AG04449 (cell line): ENCODE results near the gene TBXA2R.

Experiments used
- CTCF ChIA-PET: fragments of 350-600 bp; formaldehyde crosslinking; extraction: SDS; loops from one replicate; lab custom pipeline; 2021; ENCODE audit warnings: antibody characterized with exemption; lab: Yijun Ruan, JAX
- POLR2A ChIA-PET: fragments of 400-600, 350-600 bp; formaldehyde crosslinking; extraction: SDS; loops from one replicate; lab custom pipeline; 2020; ENCODE audit warnings: antibody characterized with exemption, inconsistent platforms; lab: Yijun Ruan, JAX
- DNase-seq: peaks from one replicate; pipeline ENCODE4 v3.0.0-alpha.2; 2010; ENCODE audit warnings: low read depth, low spot score
- H3K4me3 ChIP-seq: 2 replicates; pipeline ENCODE4 v1.5.1; 2011; ENCODE audit warnings: low read depth, mild to moderate bottlenecking, control low read depth, low read length
- TF ChIP-seq, protein P1 (sequence below): IDR thresholded peaks from one replicate; pipeline ENCODE4 v1.5.1; 2011; ENCODE audit warnings: mild to moderate bottlenecking, moderate library complexity, low read length, control low read depth, inconsistent platforms; ENCODE audit not compliant: insufficient read depth; ENCODE audit errors: missing control alignments

Gene TBXA2R

DNA sequence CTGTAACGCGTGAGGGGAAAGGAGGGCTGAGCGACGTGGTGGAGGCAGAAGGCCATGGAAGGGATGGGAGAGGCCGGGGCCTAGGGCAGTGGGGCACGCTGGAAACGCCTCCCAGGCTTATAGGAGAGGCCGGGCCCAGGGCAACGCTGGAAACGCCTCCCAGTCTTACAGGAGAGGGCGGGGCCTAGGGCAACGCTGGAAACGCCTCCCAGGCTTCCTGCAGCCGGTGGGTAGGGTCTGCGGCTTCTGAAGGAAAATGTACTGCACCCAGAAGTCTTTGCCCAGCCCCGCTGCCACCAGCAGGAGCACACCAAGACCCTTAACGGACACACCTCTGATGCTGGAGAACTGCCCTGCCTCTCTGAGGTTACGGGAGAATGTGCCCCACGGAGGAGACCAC lies 10.8 kb upstream of the TBXA2R start:
- DNase-seq, result no peak
- CTCF ChIA-PET, result interaction anchor here (1.0 to 7.1 kb wide), 6 partner anchors 8 to 72 kb away, joined by 3 to 54 read pairs (median 5); partner anchors contain the start of gene GIPC3

GRCh38 chr19:3615524-3616135 lies 9.0 kb upstream of the TBXA2R start:
- POLR2A ChIA-PET, result interaction anchor here (0.6 kb wide), 1 partner anchor 22 kb away, joined by 3 read pairs; no protein-coding TSS in a partner anchor
- no peak overlapping the region for H3K4me3 ChIP-seq
- TF ChIP-seq, protein P1, sequence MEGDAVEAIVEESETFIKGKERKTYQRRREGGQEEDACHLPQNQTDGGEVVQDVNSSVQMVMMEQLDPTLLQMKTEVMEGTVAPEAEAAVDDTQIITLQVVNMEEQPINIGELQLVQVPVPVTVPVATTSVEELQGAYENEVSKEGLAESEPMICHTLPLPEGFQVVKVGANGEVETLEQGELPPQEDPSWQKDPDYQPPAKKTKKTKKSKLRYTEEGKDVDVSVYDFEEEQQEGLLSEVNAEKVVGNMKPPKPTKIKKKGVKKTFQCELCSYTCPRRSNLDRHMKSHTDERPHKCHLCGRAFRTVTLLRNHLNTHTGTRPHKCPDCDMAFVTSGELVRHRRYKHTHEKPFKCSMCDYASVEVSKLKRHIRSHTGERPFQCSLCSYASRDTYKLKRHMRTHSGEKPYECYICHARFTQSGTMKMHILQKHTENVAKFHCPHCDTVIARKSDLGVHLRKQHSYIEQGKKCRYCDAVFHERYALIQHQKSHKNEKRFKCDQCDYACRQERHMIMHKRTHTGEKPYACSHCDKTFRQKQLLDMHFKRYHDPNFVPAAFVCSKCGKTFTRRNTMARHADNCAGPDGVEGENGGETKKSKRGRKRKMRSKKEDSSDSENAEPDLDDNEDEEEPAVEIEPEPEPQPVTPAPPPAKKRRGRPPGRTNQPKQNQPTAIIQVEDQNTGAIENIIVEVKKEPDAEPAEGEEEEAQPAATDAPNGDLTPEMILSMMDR, result no peak
- no peak for DNase-seq
- CTCF ChIA-PET, result interaction anchor here (1.1 to 7.1 kb wide), 3 partner anchors 7 to 70 kb away, joined by 3 to 54 read pairs (median 37); no protein-coding TSS in a partner anchor

More for the DNA sequence above, 10.8 kb upstream of the TBXA2R start:
- POLR2A ChIA-PET, result no interaction called here
- TF ChIP-seq, protein P1, result no peak
- H3K4me3 ChIP-seq, result no peak overlapping the region

- CTCF ChIA-PET, result no interaction called here
- no peak for DNase-seq
- TF ChIP-seq, protein P1, result no peak
- no peak overlapping the region for H3K4me3 ChIP-seq
- POLR2A ChIA-PET, result no interaction called here
These were observed 8.3 kb upstream of the TBXA2R start for GRCh38 chr19:3614858-3615505.

- ChIA-PET CTCF (no interaction called here), POLR2A (interaction anchor here (0.7 kb wide), 1 partner anchor 23 kb away, joined by 3 read pairs; no protein-coding TSS in a partner anchor)
- no peak overlapping the region for H3K4me3 ChIP-seq
- DNase-seq, result no peak
- TF ChIP-seq, protein P1, result no peak
These were observed 7.4 kb upstream of the TBXA2R start for GRCh38 chr19:3613818-3614661.

DNA sequence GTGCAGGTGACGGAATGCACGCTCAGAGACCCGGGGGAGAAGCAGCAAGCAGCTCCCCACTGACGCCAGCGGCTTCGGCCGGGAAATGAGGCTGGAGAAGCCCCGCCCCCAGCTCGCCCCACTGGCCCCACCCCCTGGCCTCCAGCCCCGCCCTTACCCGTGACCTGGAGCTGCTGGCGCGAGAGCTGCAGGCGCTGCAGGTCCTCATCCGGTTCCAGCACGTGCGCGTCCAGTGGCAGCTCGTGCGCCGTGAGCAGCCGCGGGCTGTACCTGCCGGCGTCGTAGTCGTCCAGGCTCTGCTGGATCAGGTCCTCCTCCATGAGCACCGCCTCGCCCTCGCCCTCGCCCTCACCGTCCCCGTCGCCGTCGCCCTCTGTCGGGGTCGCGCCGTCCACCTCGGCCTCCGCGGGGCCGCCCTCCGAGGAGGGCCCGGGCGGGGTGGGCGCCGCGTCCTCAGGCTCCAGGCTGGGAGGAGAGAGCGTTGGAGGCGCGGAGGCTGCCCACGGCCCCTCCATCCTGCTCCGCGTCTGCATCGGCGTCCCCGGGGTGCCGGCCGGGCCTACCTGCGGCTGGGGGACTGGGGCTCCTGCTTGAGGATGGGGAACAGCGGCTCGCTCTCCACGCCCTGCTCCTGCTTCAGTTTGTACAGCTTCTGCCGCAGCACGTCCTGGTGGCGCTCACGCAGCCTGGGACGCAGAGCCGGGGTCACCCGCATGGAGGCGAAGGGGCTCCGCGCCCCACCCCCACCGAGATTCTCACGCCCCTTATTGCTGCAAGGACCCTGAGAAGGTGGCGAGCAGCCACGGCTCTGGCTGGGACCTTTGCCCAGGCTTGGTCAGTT lies 6.4 kb upstream of the TBXA2R start:
- ChIA-PET CTCF (no interaction called here), POLR2A (no interaction called here)
- H3K4me3 ChIP-seq, result no peak overlapping the region
- no peak for DNase-seq
- TF ChIP-seq, protein P1, result no peak
